IPS-20b (cell line): ENCODE measurements around the gene CLCN5.

Experiments
- H3K27ac ChIP-seq: one replicate; pipeline ENCODE4 v1.5.1; 2013; ENCODE audit warnings: low read length
- H3K27me3 ChIP-seq: 2 replicates; pipeline ENCODE4 v1.6.1; 2013; ENCODE audit warnings: mild to moderate bottlenecking, low read length, inconsistent platforms; ENCODE audit not compliant: insufficient read depth
- H3K36me3 ChIP-seq: 2 replicates; pipeline ENCODE4 v1.6.1; 2013; ENCODE audit warnings: low read depth, mild to moderate bottlenecking, inconsistent platforms, low read length, moderate library complexity; ENCODE audit not compliant: insufficient read depth
- H3K4me1 ChIP-seq: 2 replicates; pipeline ENCODE4 v1.6.1; 2013; ENCODE audit warnings: mild to moderate bottlenecking, control low read depth, inconsistent platforms, low read length, moderate library complexity; ENCODE audit not compliant: insufficient read depth
- H3K4me3 ChIP-seq: 2 replicates; pipeline ENCODE4 v1.5.1; 2013; ENCODE audit warnings: mild to moderate bottlenecking, low read length, inconsistent platforms
- H3K9ac ChIP-seq: 2 replicates; pipeline ENCODE4 v1.6.1; 2013; ENCODE audit warnings: low read depth, mild to moderate bottlenecking, inconsistent platforms, low read length, moderate library complexity
- H3K9me3 ChIP-seq: 2 replicates; pipeline ENCODE4 v1.6.1; 2013; ENCODE audit warnings: mild to moderate bottlenecking, low read depth, low read length, inconsistent platforms; ENCODE audit not compliant: insufficient read depth

CLCN5 gene

GRCh38 chrX:49978176-49978575, 55.8 kb downstream of the CLCN5 start:
- no peaks in the 10 kb centered on the region for H3K9me3 ChIP-seq
- H3K4me3 ChIP-seq: no peak overlapping the region
- no peaks in the 10 kb centered on the region for H3K36me3 ChIP-seq
- H3K9ac ChIP-seq: no peak overlapping the region
- H3K27me3 ChIP-seq: no peaks in the 10 kb centered on the region
- H3K27ac ChIP-seq: no peak overlapping the region
- H3K4me1 ChIP-seq: no peaks in the 10 kb centered on the region

DNA sequence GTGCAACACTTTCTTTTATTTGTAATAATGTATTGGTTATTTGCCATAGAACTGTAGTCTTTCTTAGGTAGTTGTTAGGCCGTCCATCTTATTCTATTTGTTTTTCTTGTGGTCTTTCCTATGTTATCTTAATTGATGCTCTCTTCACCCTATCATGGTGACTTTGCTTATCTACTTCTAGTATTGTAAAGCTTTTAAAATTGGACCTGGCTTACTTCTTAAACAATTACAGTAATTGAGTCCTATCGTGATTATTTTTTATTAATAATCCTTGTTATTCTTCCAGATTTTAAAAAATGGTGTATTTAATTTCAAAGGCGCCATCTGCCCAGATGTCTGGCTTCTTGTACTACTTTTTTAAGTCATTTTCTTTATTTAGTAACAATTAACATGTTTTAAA, 63.7 kb downstream of the CLCN5 start:
- Histone ChIP-seq H3K4me1 (no peaks in the 10 kb centered on the region), H3K9me3 (no peaks in the 10 kb centered on the region), H3K27me3 (no peaks in the 10 kb centered on the region), H3K36me3 (no peaks in the 10 kb centered on the region), H3K27ac (no peak overlapping the region), H3K9ac (no peak overlapping the region), H3K4me3 (no peak overlapping the region)

- Histone ChIP-seq H3K27me3 (no peaks in the 10 kb centered on the region), H3K9me3 (no peaks in the 10 kb centered on the region), H3K27ac (no peak overlapping the region)
Measured at GRCh38 chrX:49987651-49988050, 65.3 kb downstream of the CLCN5 start.

GRCh38 chrX:49988143-49988542, 65.7 kb downstream of the CLCN5 start:
- H3K4me3 ChIP-seq: no peak overlapping the region
- H3K9me3 ChIP-seq: no peaks in the 10 kb centered on the region
- no peaks in the 10 kb centered on the region for H3K36me3 ChIP-seq
- H3K27ac ChIP-seq: no peak overlapping the region
- H3K9ac ChIP-seq: no peak overlapping the region
- no peaks in the 10 kb centered on the region for H3K4me1 ChIP-seq
- no peaks in the 10 kb centered on the region for H3K27me3 ChIP-seq

More at GRCh38 chrX:49987651-49988050, 65.3 kb downstream of the CLCN5 start:
- no peaks in the 10 kb centered on the region for H3K36me3 ChIP-seq
- H3K9ac ChIP-seq: no peak overlapping the region
- H3K4me1 ChIP-seq: no peaks in the 10 kb centered on the region
- H3K4me3 ChIP-seq: no peak overlapping the region

DNA sequence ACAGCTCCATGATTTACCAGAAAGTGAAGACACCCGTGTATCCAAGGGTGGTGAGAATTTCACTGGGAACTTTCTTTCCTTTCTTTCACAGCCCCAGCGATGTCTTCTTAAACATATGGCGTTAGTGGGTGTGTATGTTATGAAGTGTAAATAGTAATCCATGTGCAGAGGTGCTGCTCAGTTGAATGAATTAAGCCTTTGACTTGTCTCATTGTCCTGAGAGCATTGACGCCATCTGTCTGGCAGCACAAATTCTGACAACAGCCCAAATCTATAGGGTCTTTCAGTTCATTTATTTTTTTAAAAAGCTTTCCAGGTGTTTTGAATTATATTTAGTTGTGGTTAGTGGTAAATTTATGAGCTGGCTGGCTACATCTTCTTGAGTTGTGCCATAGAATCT, 69.4 kb downstream of the CLCN5 start:
- Histone ChIP-seq H3K9ac (no peak overlapping the region), H3K9me3 (no peaks in the 10 kb centered on the region), H3K27ac (no peak overlapping the region), H3K36me3 (no peaks in the 10 kb centered on the region), H3K4me3 (no peak overlapping the region), H3K27me3 (no peaks in the 10 kb centered on the region), H3K4me1 (no peaks in the 10 kb centered on the region; the same call in 1 of the 2 replicates)

- Histone ChIP-seq H3K27ac (no peak overlapping the region), H3K4me1 (no peaks in the 10 kb centered on the region; the same call in 1 of the 2 replicates), H3K36me3 (no peaks in the 10 kb centered on the region), H3K9ac (no peak overlapping the region), H3K9me3 (no peaks in the 10 kb centered on the region), H3K4me3 (no peak overlapping the region), H3K27me3 (no peaks in the 10 kb centered on the region)
Measured at GRCh38 chrX:49992853-49993252, 70.5 kb downstream of the CLCN5 start.

- Histone ChIP-seq H3K9me3 (no peaks in the 10 kb centered on the region), H3K4me1 (no peaks in the 10 kb centered on the region; the same call in 1 of the 2 replicates), H3K27me3 (no peaks in the 10 kb centered on the region), H3K27ac (no peak overlapping the region), H3K4me3 (no peak overlapping the region), H3K36me3 (no peaks in the 10 kb centered on the region), H3K9ac (no peak overlapping the region)
Measured at GRCh38 chrX:49993661-49994060, 71.3 kb downstream of the CLCN5 start.

DNA sequence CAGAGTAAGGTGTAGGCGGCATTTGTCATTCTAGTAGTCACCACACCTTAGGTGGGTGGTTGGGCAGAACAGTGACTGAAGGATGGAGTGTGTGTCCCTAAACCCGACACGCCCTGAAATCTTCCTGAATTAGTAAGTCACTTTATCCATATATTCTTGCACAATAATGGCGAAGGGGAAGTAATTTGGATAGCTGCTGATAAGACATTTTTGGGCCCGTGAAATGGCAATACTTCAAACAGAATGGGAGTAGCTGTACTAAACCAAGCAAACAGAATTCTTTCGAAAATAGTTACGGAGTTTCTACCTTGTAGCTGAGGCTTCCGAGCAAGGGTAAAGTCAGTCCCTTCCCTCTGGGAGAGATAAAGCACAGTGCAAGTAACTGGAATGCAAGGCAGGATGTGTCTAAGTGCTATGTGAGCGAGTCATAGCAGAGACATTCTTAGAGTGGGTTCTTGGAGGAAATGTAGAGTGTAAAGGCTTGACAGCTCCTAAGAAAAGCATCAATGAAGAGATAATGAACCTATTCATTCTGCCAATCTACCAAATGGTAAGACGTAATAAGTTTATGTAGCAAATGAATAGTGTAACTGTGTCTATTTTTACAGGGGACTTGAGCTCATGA, 72.8 kb downstream of the CLCN5 start:
- Histone ChIP-seq H3K4me3 (no peak overlapping the region), H3K27ac (no peak overlapping the region)

GRCh38 chrX:49995795-49996455, 73.5 kb downstream of the CLCN5 start:
- no peaks in the 10 kb centered on the region for H3K36me3 ChIP-seq
- H3K27me3 ChIP-seq: no peaks in the 10 kb centered on the region
- no peaks in the 10 kb centered on the region; the same call in 1 of the 2 replicates for H3K4me1 ChIP-seq
- H3K27ac ChIP-seq: no peak overlapping the region
- H3K9me3 ChIP-seq: no peaks in the 10 kb centered on the region
- no peak overlapping the region for H3K4me3 ChIP-seq
- H3K9ac ChIP-seq: no peak overlapping the region

More for the DNA sequence above, 72.8 kb downstream of the CLCN5 start:
- H3K36me3 ChIP-seq: no peaks in the 10 kb centered on the region
- no peaks in the 10 kb centered on the region for H3K27me3 ChIP-seq
- no peaks in the 10 kb centered on the region for H3K9me3 ChIP-seq
- H3K4me1 ChIP-seq: no peaks in the 10 kb centered on the region; the same call in 1 of the 2 replicates
- no peak overlapping the region for H3K9ac ChIP-seq

DNA sequence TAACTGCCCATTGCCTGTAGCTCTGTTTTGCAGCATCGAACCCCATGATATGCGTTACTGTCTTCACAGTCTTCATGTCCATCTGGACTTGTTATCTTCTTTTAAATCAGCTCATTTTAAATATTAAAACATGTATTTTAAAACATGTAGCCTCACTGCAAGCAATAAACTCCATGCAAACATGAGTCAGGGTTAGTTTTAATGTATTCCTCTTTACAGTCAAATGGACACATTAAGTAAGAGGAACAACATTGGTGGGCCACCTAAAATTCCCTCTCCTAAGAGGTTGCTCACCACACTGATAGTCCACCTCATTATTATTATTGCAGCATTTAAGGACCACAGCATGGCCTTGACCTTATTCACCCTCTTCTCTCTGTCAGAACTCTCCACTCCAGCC, 74.1 kb downstream of the CLCN5 start:
- Histone ChIP-seq H3K27ac (no peak overlapping the region), H3K27me3 (no peaks in the 10 kb centered on the region), H3K4me1 (no peaks in the 10 kb centered on the region; the same call in 1 of the 2 replicates), H3K4me3 (no peak overlapping the region), H3K9me3 (no peaks in the 10 kb centered on the region), H3K9ac (no peak overlapping the region), H3K36me3 (no peaks in the 10 kb centered on the region)

GRCh38 chrX:49999087-49999486, 76.7 kb downstream of the CLCN5 start:
- no peak overlapping the region for H3K27ac ChIP-seq
- no peaks in the 10 kb centered on the region for H3K9me3 ChIP-seq
- no peaks in the 10 kb centered on the region for H3K27me3 ChIP-seq
- no peaks in the 10 kb centered on the region for H3K36me3 ChIP-seq
- H3K4me1 ChIP-seq: no peaks in the 10 kb centered on the region
- no peak overlapping the region for H3K4me3 ChIP-seq
- no peak overlapping the region for H3K9ac ChIP-seq

GRCh38 chrX:50000937-50001542, 78.6 kb downstream of the CLCN5 start:
- Histone ChIP-seq H3K9ac (no peak overlapping the region), H3K4me3 (no peak overlapping the region), H3K36me3 (no peaks in the 10 kb centered on the region), H3K4me1 (no peaks in the 10 kb centered on the region), H3K27me3 (no peaks in the 10 kb centered on the region), H3K9me3 (no peaks in the 10 kb centered on the region), H3K27ac (no peak overlapping the region)
